GM23338 (cell line): ENCODE data around the gene CNTNAP5. TPM values are rescaled to one million over a fixed set of nuclear protein-coding genes. Genes with fewer than 3 reads are reported as not detected.

ENCODE experiments used
- ATAC-seq: fragments of 200-7000 bp; cut with Tn5 transposase; 3 replicates; pipeline ENCODE4 v1.9.1; 2020
- DNase-seq: peaks from one replicate; pipeline ENCODE4 v3.0.0-alpha.2; 2015; ENCODE audit warnings: low spot score
- H2AFZ ChIP-seq: fragments of 200-600 bp; sonication (generic); 2 replicates; pipeline ENCODE4 v1.8.0; 2016; ENCODE audit warnings: antibody characterized with exemption, mild to moderate bottlenecking, moderate library complexity
- H3F3A ChIP-seq: fragments of 200-600 bp; sonication (generic); replicated peaks from 2 replicates; pipeline ENCODE4 v1.8.0; 2017; ENCODE audit warnings: antibody characterized with exemption, mixed run types, low read depth
- H3K27ac ChIP-seq: fragments of 200-600 bp; sonication (generic); 2 replicates; pipeline ENCODE4 v1.6.1; 2016; ENCODE audit warnings: low read depth
- H3K27me3 ChIP-seq: fragments of 200-600 bp; sonication (generic); 2 replicates; pipeline ENCODE4 v1.8.0; 2016; ENCODE audit warnings: mild to moderate bottlenecking, mixed run types, moderate library complexity; ENCODE audit not compliant: insufficient read depth
- H3K36me3 ChIP-seq: fragments of 200-600 bp; sonication (generic); 2 replicates; pipeline ENCODE4 v1.8.0; 2016; ENCODE audit warnings: mild to moderate bottlenecking; ENCODE audit not compliant: insufficient read depth
- H3K4me1 ChIP-seq: fragments of 200-600 bp; sonication (generic); 2 replicates; pipeline ENCODE4 v1.8.0; 2016; ENCODE audit warnings: mild to moderate bottlenecking, moderate library complexity; ENCODE audit not compliant: insufficient read depth
- H3K4me2 ChIP-seq: fragments of 200-600 bp; sonication (generic); 2 replicates; pipeline ENCODE4 v1.7.1; 2017; ENCODE audit warnings: mixed run types
- H3K4me3 ChIP-seq: fragments of 200-600 bp; sonication (generic); 2 replicates; pipeline ENCODE4 v1.6.1; 2016; ENCODE audit warnings: mixed run types
- H3K79me2 ChIP-seq: fragments of 200-600 bp; sonication (generic); replicated peaks from 2 replicates; pipeline ENCODE4 v1.8.0; 2017; ENCODE audit warnings: mild to moderate bottlenecking; ENCODE audit not compliant: insufficient read depth
- H3K9me2 ChIP-seq: fragments of 200-600 bp; sonication (generic); 2 replicates; pipeline ENCODE4 v1.8.0; 2017; ENCODE audit not compliant: insufficient read depth
- H4K20me1 ChIP-seq: fragments of 200-600 bp; sonication (generic); replicated peaks from 2 replicates; pipeline ENCODE4 v1.8.0; 2017; ENCODE audit warnings: mild to moderate bottlenecking; ENCODE audit not compliant: insufficient read depth
- H3K27ac Mint-ChIP-seq: 2 replicates; pipeline ENCODE4 v1.8.0; 2020; ENCODE audit warnings: inconsistent platforms, mild to moderate bottlenecking, moderate library complexity, mixed read lengths
- H3K27me3 Mint-ChIP-seq: 3 replicates; pipeline ENCODE4 v1.8.0; 2022; ENCODE audit warnings: low read depth, mild to moderate bottlenecking, moderate library complexity, mixed read lengths, inconsistent platforms; ENCODE audit not compliant: insufficient read depth, poor library complexity
- H3K36me3 Mint-ChIP-seq: 3 replicates; pipeline ENCODE4 v1.8.0; 2021; ENCODE audit warnings: low read depth, mild to moderate bottlenecking, inconsistent platforms, moderate library complexity, mixed read lengths
- H3K4me1 Mint-ChIP-seq: 3 replicates; pipeline ENCODE4 v1.8.0; 2020; ENCODE audit warnings: mild to moderate bottlenecking, inconsistent platforms, mixed read lengths
- H3K4me3 Mint-ChIP-seq: 3 replicates; pipeline ENCODE4 v1.8.0; 2021; ENCODE audit warnings: moderate library complexity, mild to moderate bottlenecking, inconsistent platforms, mixed read lengths
- H3K9me3 Mint-ChIP-seq: 3 replicates; pipeline ENCODE4 v1.8.0; 2020; ENCODE audit warnings: moderate library complexity, mild to moderate bottlenecking, inconsistent platforms, mixed read lengths
- CREB1 ChIP-seq: fragments of 250-450 bp; sonication (Bioruptor Pico); IDR thresholded peaks from 2 replicates; pipeline ENCODE4 v1.5.0; 2020; ENCODE audit warnings: low read depth, mild to moderate bottlenecking, moderate library complexity
- CTCF ChIP-seq, 2 experiments: fragments of 200-600 bp in 1 of 2; sonication (generic) in 1 of 2; conservative IDR thresholded peaks; 2 replicates each; pipeline versions ENCODE4 v1.5.1 to v1.6.1; 2016 to 2017; ENCODE audit warnings: antibody characterized with exemption in 2 of 2, low read depth in 2 of 2, mild to moderate bottlenecking in 2 of 2, moderate library complexity in 1 of 2
- ETS1 ChIP-seq: IDR thresholded peaks from 2 replicates; pipeline ENCODE4 v1.6.1; 2016; ENCODE audit warnings: antibody characterized with exemption
- EZH2 ChIP-seq: fragments of 200-600 bp; sonication (generic); IDR thresholded peaks from one replicate; pipeline ENCODE4 v1.8.0; 2017; ENCODE audit warnings: antibody characterized with exemption, mild to moderate bottlenecking, low read depth; ENCODE audit not compliant: unreplicated experiment
- EZH2phosphoT487 ChIP-seq: fragments of 200-600 bp; sonication (generic); IDR thresholded peaks from one replicate; pipeline ENCODE4 v1.8.1; 2018; ENCODE audit warnings: antibody characterized with exemption; ENCODE audit not compliant: unreplicated experiment
- JUNB ChIP-seq: IDR thresholded peaks from one replicate; pipeline ENCODE4 v1.6.1; 2016; ENCODE audit warnings: antibody characterized with exemption; ENCODE audit not compliant: unreplicated experiment
- NANOG ChIP-seq: IDR thresholded peaks from 2 replicates; pipeline ENCODE4 v1.6.1; 2016; ENCODE audit warnings: antibody characterized with exemption, borderline replicate concordance
- POLR2AphosphoS5 ChIP-seq: IDR thresholded peaks from 2 replicates; pipeline ENCODE4 v1.6.1; 2016; ENCODE audit warnings: antibody characterized with exemption, low read depth
- REST ChIP-seq: IDR thresholded peaks from one replicate; pipeline ENCODE4 v1.6.1; 2018; ENCODE audit warnings: antibody characterized with exemption; ENCODE audit not compliant: unreplicated experiment
- STAT1 ChIP-seq: IDR thresholded peaks from one replicate; pipeline ENCODE4 v1.6.1; 2016; ENCODE audit warnings: antibody characterized with exemption; ENCODE audit not compliant: unreplicated experiment
- ZNF114 ChIP-seq: fragments of 250-450 bp; sonication (Bioruptor Pico); IDR thresholded peaks from 2 replicates; pipeline ENCODE4 v1.5.0; 2020; ENCODE audit warnings: mild to moderate bottlenecking, moderate library complexity
- ZNF331 ChIP-seq: fragments of 250-450 bp; sonication (Bioruptor Pico); IDR thresholded peaks from 2 replicates; pipeline ENCODE4 v1.5.0; 2020; ENCODE audit warnings: low read depth, mild to moderate bottlenecking, moderate library complexity
- ZNF462 ChIP-seq: fragments of 250-450 bp; sonication (Bioruptor Pico); IDR thresholded peaks from 2 replicates; pipeline ENCODE4 v1.5.0; 2020; ENCODE audit warnings: mild to moderate bottlenecking, moderate library complexity
- polyA plus RNA-seq: library from polyadenylated mRNA; unstranded; fragments of >200 nt; fragmentation: Nextera tagmentation; extraction: Ambion mirVana; gene quantifications from 2 replicates; pipeline ENCODE4 v1.2.1, GENCODE V29; 2016
- total RNA-seq: library from RNA; depleted of rRNA; stranded (reverse); fragments of >200 nt; shearing (Covaris generic); gene quantifications from 2 replicates; pipeline ENCODE4 v1.2.3, GENCODE V29; 2014

Gene CNTNAP5
- total and polyA plus RNA-seq, 2 experiments from 2014 or later = 0.49 to 0.50 TPM

- no peaks in the 10 kb centered on the region for H3K36me3 Mint-ChIP-seq
- H2AFZ ChIP-seq = peak overlapping the region; percentile 89
- H3K4me1 ChIP-seq = 0 out of 2 replicates have a peak, but pooled peaks cover 5% of the 10 kb centered on the region
- no peak overlapping the region for H3K4me3 ChIP-seq
- no peaks in the 10 kb centered on the region for H3F3A ChIP-seq
- H3K79me2 ChIP-seq = no peaks in the 10 kb centered on the region
- H3K27ac ChIP-seq = no peak overlapping the region
- H3K36me3 ChIP-seq = no peaks in the 10 kb centered on the region; the same call in 1 of the 2 replicates
- H3K4me1 Mint-ChIP-seq = peaks cover 7% of the 10 kb centered on the region; the same call in 2 of the 3 replicates
- H3K27me3 Mint-ChIP-seq = peaks cover 2% of the 10 kb centered on the region
- no peaks in the 10 kb centered on the region for H3K9me2 ChIP-seq
- H3K9me3 Mint-ChIP-seq = no peaks in the 10 kb centered on the region
- ATAC-seq = peak; percentile 60
- TF ChIP-seq ETS1 (no peak), EZH2phosphoT487 (no peak), REST (no peak), CREB1 (CRISPR knock-in tag) (no peak), CTCF (conservative IDR thresholded peaks at IDR 0.05; ENCODE audit: low read depth in 2 of 2) (no peak), STAT1 (no peak), NANOG (no peak), ZNF114 (CRISPR knock-in tag) (no peak), ZNF331 (CRISPR knock-in tag) (no peak), POLR2AphosphoS5 (no peak), EZH2 (no peak), JUNB (no peak), ZNF462 (CRISPR knock-in tag) (no peak)
- no peaks in the 10 kb centered on the region for H3K27me3 ChIP-seq
- H3K4me2 ChIP-seq = no peak overlapping the region
- DNase-seq = peak; percentile 7
- H3K27ac Mint-ChIP-seq = no peak overlapping the region
- H3K4me3 Mint-ChIP-seq = no peak overlapping the region
- no peaks in the 10 kb centered on the region for H4K20me1 ChIP-seq
These were observed 322.1 kb downstream of the CNTNAP5 start for GRCh38 chr2:124347209-124347608.
